Measurements from ENCODE around the gene ITGB6.

DNA sequence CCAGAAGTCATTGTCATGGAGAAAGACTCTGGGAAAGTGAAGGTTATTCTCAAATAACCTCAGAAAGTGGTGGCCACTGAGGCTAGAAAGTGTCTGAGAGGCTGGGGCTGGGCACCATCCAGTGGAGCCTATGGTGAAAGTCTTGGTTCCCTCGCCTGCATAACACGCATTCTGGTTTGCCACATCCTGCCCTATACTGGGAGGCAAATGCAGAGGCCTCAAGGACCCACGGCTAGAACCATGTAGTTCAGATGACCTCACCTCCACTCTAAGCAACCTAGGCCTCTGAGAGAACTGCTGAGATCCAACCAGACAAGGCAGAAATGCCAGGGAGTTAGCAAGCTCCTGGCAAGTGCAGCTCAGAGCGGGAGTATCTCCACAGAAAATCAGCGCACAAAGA, 5.1 kb downstream of the ITGB6 start:
- TF ChIP-seq POLR2A (IDR thresholded peaks at IDR 0.05), result no peak
- no peak for TF ChIP-seq CTCF (IDR thresholded peaks at IDR 0.05)
- no peak for TF ChIP-seq POLR2AphosphoS5 (IDR thresholded peaks at IDR 0.05; ENCODE audit: insufficient read depth in 1 of 2, low read depth in 1 of 2)

Measured in vagina (tissue), 2 donors.